Measurements from ENCODE around the gene PILRA.

DNA sequence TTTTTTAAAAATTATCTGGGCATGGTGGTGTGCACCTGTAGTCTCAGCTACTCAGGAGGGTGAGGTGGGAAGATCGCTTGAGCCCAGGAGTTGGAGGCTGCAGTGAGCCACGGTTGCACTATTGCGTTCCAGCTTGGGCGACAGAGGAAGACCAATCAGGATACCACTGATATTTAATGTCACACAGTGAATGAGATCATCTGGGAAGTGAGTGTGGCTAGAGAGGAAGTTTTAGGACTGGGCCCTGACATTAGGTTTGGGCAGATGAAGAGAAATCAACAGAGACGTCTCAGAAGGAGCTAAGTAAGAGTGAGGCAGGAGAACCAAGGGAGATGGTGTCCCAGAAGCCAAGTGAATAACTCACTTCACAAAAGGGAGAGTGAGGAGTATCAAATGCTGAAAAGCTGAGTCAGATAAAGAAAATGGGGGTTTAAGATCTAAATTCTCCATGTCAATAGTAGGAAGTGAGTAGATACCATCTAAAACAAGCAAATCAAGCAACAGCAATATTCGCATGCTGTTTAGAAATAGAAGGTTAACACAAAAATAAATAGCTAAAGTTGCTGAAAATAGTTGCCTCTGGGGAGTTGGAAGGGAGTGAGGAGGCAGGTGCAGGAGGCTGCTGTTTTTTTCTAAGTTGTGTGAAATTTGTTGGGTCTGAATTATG lies 11.5 kb downstream of the PILRA start:
- TF ChIP-seq, protein P1, sequence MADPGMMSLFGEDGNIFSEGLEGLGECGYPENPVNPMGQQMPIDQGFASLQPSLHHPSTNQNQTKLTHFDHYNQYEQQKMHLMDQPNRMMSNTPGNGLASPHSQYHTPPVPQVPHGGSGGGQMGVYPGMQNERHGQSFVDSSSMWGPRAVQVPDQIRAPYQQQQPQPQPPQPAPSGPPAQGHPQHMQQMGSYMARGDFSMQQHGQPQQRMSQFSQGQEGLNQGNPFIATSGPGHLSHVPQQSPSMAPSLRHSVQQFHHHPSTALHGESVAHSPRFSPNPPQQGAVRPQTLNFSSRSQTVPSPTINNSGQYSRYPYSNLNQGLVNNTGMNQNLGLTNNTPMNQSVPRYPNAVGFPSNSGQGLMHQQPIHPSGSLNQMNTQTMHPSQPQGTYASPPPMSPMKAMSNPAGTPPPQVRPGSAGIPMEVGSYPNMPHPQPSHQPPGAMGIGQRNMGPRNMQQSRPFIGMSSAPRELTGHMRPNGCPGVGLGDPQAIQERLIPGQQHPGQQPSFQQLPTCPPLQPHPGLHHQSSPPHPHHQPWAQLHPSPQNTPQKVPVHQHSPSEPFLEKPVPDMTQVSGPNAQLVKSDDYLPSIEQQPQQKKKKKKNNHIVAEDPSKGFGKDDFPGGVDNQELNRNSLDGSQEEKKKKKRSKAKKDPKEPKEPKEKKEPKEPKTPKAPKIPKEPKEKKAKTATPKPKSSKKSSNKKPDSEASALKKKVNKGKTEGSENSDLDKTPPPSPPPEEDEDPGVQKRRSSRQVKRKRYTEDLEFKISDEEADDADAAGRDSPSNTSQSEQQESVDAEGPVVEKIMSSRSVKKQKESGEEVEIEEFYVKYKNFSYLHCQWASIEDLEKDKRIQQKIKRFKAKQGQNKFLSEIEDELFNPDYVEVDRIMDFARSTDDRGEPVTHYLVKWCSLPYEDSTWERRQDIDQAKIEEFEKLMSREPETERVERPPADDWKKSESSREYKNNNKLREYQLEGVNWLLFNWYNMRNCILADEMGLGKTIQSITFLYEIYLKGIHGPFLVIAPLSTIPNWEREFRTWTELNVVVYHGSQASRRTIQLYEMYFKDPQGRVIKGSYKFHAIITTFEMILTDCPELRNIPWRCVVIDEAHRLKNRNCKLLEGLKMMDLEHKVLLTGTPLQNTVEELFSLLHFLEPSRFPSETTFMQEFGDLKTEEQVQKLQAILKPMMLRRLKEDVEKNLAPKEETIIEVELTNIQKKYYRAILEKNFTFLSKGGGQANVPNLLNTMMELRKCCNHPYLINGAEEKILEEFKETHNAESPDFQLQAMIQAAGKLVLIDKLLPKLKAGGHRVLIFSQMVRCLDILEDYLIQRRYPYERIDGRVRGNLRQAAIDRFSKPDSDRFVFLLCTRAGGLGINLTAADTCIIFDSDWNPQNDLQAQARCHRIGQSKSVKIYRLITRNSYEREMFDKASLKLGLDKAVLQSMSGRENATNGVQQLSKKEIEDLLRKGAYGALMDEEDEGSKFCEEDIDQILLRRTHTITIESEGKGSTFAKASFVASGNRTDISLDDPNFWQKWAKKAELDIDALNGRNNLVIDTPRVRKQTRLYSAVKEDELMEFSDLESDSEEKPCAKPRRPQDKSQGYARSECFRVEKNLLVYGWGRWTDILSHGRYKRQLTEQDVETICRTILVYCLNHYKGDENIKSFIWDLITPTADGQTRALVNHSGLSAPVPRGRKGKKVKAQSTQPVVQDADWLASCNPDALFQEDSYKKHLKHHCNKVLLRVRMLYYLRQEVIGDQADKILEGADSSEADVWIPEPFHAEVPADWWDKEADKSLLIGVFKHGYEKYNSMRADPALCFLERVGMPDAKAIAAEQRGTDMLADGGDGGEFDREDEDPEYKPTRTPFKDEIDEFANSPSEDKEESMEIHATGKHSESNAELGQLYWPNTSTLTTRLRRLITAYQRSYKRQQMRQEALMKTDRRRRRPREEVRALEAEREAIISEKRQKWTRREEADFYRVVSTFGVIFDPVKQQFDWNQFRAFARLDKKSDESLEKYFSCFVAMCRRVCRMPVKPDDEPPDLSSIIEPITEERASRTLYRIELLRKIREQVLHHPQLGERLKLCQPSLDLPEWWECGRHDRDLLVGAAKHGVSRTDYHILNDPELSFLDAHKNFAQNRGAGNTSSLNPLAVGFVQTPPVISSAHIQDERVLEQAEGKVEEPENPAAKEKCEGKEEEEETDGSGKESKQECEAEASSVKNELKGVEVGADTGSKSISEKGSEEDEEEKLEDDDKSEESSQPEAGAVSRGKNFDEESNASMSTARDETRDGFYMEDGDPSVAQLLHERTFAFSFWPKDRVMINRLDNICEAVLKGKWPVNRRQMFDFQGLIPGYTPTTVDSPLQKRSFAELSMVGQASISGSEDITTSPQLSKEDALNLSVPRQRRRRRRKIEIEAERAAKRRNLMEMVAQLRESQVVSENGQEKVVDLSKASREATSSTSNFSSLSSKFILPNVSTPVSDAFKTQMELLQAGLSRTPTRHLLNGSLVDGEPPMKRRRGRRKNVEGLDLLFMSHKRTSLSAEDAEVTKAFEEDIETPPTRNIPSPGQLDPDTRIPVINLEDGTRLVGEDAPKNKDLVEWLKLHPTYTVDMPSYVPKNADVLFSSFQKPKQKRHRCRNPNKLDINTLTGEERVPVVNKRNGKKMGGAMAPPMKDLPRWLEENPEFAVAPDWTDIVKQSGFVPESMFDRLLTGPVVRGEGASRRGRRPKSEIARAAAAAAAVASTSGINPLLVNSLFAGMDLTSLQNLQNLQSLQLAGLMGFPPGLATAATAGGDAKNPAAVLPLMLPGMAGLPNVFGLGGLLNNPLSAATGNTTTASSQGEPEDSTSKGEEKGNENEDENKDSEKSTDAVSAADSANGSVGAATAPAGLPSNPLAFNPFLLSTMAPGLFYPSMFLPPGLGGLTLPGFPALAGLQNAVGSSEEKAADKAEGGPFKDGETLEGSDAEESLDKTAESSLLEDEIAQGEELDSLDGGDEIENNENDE (IDR thresholded peaks at IDR 0.05; ENCODE audit: insufficient replicate concordance, low read length): no peak
- TF ChIP-seq, protein P2, sequence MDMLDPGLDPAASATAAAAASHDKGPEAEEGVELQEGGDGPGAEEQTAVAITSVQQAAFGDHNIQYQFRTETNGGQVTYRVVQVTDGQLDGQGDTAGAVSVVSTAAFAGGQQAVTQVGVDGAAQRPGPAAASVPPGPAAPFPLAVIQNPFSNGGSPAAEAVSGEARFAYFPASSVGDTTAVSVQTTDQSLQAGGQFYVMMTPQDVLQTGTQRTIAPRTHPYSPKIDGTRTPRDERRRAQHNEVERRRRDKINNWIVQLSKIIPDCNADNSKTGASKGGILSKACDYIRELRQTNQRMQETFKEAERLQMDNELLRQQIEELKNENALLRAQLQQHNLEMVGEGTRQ (IDR thresholded peaks at IDR 0.05; ENCODE audit: low read length): no peak
- TF ChIP-seq CEBPB (IDR thresholded peaks at IDR 0.05; ENCODE audit: low read depth, low read length): no peak
- TF ChIP-seq, protein P3, sequence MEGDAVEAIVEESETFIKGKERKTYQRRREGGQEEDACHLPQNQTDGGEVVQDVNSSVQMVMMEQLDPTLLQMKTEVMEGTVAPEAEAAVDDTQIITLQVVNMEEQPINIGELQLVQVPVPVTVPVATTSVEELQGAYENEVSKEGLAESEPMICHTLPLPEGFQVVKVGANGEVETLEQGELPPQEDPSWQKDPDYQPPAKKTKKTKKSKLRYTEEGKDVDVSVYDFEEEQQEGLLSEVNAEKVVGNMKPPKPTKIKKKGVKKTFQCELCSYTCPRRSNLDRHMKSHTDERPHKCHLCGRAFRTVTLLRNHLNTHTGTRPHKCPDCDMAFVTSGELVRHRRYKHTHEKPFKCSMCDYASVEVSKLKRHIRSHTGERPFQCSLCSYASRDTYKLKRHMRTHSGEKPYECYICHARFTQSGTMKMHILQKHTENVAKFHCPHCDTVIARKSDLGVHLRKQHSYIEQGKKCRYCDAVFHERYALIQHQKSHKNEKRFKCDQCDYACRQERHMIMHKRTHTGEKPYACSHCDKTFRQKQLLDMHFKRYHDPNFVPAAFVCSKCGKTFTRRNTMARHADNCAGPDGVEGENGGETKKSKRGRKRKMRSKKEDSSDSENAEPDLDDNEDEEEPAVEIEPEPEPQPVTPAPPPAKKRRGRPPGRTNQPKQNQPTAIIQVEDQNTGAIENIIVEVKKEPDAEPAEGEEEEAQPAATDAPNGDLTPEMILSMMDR (IDR thresholded peaks at IDR 0.05; ENCODE audit: control extremely low read depth in 1 of 3, insufficient read depth in 1 of 3, low read depth in 1 of 3, low read length in 3 of 3): no peak
